ENCODE results near the gene CLMP. TPM values are rescaled to one million over a fixed set of nuclear protein-coding genes. Genes with fewer than 3 reads are reported as not detected.
A peak's percentile ranks its signal among the peaks of the same experiment; 100 is the strongest.
"Not testable (repeated sequence)": the region's sequence is repeated elsewhere in the genome, so short reads cannot be mapped to it uniquely, and the experiment has no call there.

CLMP gene
- total RNA-seq, 1 donor, result 147 TPM

DNA sequence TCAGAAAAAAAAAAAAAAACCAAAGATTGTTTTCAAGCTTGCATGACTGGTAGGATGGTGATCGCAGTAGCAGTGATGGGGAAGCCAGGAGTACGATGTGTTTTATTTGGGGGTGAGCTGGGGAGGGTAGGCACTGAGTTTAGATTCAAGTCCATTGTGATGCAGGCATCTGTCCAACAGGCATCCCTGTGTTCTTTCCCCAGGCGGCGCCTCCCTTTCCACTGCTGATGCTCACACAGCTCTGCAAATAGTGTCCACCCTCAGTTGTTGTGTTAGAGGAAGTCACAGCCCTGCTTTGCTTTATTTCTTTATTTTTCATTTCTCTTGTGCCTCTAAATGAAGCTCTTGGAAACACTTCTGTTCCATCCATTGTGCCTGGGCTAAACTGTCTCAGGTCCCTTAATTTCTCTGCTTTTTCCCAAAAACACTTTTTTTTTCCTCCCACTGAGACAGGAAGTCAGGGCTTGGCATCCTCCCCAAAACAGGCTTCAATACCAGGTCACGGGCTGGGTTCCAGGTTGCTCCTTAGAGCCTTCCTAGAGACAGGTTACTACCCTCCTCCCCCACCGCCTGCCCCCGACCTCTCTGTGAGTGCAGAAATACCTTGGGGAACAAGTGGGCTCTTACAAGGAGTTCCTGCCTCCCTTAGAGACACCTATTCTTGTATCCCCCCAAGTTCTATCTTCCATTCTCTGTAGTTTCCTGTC, 94.5 kb downstream of the CLMP start:
- H3K4me3 ChIP-seq (ENCODE audit: low read depth, low read length), result no peak overlapping the region
- TF ChIP-seq, protein P1, sequence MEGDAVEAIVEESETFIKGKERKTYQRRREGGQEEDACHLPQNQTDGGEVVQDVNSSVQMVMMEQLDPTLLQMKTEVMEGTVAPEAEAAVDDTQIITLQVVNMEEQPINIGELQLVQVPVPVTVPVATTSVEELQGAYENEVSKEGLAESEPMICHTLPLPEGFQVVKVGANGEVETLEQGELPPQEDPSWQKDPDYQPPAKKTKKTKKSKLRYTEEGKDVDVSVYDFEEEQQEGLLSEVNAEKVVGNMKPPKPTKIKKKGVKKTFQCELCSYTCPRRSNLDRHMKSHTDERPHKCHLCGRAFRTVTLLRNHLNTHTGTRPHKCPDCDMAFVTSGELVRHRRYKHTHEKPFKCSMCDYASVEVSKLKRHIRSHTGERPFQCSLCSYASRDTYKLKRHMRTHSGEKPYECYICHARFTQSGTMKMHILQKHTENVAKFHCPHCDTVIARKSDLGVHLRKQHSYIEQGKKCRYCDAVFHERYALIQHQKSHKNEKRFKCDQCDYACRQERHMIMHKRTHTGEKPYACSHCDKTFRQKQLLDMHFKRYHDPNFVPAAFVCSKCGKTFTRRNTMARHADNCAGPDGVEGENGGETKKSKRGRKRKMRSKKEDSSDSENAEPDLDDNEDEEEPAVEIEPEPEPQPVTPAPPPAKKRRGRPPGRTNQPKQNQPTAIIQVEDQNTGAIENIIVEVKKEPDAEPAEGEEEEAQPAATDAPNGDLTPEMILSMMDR (IDR thresholded peaks at IDR 0.05; ENCODE audit: insufficient read depth, low read depth, low read length), result no peak
- DNase-seq (ENCODE audit: low read depth), result no peak

DNA sequence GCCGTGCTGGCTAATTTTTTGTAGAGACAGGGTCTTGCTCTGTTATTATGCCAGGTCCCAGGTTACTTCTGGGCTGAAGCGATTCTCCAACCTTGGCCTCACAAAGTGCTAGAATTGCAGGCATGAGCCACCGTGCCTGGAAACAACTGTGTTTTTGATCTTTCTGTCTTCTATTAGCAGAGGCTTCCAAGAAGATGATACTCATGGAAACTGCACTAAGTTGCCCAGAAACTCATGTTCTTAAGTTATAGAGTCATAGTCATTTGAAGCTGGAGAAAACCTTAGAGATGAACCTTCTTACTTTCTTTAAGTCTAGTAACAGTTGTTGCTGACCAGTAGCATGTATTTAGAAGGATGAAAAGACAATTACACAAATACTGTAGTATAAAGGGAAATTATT, 96.1 kb downstream of the CLMP start:
- H3K4me3 ChIP-seq (ENCODE audit: low read depth, low read length), result no peak overlapping the region
- TF ChIP-seq, protein P1 (IDR thresholded peaks at IDR 0.05; ENCODE audit: insufficient read depth, low read depth, low read length), result no peak
- no peak for DNase-seq (ENCODE audit: low read depth)

DNA sequence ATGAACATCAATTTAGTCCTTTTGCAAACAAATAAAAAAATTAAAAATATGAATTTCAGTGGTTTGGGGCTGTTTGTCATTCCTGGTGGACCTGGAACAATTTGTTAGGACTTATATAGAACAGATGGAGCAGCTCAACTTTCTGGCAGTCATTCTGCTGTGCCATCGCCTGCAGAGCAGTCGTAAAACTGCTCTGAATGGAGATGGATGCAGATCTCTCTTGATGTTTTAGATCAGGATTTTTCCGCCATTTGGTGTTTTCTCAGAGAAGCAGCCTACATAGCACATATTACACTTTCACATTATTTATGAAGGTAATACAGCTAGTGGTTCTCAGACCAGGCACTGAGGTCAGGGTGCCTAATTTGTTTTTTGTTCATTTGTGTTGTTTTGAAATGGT, 101.3 kb downstream of the CLMP start:
- TF ChIP-seq, protein P1 (IDR thresholded peaks at IDR 0.05; ENCODE audit: insufficient read depth, low read depth, low read length), result no peak
- DNase-seq (ENCODE audit: low read depth), result no peak
- no peak overlapping the region for H3K4me3 ChIP-seq (ENCODE audit: low read depth, low read length)

DNA sequence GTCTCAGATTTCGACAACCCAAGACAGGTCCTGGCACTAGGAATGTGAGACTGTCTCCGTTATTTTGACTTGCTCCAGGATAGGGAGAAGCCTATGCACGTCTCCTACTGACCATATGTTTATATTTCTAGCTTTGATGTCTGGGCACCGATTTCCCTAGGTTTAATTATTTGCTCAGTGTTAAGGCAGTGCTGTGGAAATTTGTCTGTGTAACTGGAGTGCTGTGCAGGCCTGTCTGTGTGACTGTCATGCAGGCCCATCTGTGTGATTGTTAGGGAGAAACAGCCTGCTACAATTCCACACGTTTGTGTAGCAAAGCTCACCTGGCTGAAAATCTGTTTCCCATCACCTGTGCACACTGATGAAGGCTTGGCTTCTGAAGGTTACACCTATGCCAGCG, 103.5 kb downstream of the CLMP start:
- no peak for DNase-seq (ENCODE audit: low read depth)
- no peak overlapping the region for H3K4me3 ChIP-seq (ENCODE audit: low read depth, low read length)
- TF ChIP-seq, protein P1 (IDR thresholded peaks at IDR 0.05; ENCODE audit: insufficient read depth, low read depth, low read length), result no peak

DNA sequence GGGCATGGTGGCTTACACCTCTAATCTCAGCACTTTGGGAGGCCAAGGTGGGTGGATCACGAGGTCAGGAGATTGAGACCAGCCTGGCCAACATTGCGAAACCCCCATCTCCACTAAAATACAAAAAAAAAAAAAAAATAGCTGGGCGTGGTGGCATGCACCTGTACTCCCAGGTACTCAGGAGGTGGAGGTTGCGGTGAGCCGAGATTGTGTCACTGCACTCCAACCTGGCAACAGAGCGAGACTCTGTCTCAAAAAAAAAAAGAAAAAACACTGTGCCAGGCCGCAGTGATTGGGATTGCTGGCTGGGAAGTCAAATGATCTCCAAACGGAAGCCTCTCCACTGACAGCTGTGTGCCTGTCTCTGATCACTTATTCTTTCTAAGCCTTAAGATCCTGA, 104.9 kb downstream of the CLMP start:
- not testable (repeated sequence) for DNase-seq (ENCODE audit: low read depth)

DNA sequence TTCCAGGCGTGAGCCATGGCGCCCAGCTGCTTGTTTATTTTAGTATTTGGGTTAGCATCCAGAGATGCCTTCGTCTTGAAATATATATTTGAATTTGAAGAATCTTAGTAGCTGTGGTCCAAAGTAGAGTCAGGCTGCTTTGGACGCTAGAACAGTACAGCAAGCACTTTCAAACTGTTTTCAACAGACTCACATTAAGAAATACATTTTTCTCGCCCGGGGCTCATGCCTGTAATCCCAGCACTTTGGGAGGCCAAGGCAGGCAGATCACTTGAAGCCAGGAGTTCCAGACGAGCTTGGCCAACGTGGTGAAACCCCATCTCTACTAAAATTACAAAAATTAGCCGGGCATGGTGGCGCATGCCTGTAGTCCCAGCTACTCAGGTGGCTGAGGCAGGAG, 106.2 kb downstream of the CLMP start:
- H3K4me3 ChIP-seq (ENCODE audit: low read depth, low read length); DNase-seq (ENCODE audit: low read depth): not testable (repeated sequence)

More for the DNA sequence above, 104.9 kb downstream of the CLMP start:
- not testable (repeated sequence) for H3K4me3 ChIP-seq (ENCODE audit: low read depth, low read length)

DNA sequence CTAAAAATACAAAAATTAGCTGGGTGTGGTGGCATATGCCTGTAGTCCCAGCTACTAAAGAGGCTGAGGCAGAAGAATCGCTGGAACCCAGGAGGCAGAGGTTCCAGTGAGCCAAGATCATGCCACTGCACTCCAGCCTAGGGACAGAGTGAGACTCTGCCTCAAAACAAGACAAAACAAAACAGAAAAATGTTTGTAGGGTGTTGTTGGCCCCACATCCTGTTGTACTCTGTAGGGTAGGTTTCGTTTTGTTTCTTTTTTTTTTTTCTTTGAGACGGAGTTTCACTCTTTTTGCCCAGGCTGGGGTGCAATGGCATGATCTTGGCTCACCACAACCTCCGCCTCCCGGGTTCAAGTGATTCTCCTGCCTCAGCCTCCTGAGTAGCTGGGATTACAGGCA, 107.4 kb downstream of the CLMP start:
- not testable (repeated sequence) for H3K4me3 ChIP-seq (ENCODE audit: low read depth, low read length); DNase-seq (ENCODE audit: low read depth)

DNA sequence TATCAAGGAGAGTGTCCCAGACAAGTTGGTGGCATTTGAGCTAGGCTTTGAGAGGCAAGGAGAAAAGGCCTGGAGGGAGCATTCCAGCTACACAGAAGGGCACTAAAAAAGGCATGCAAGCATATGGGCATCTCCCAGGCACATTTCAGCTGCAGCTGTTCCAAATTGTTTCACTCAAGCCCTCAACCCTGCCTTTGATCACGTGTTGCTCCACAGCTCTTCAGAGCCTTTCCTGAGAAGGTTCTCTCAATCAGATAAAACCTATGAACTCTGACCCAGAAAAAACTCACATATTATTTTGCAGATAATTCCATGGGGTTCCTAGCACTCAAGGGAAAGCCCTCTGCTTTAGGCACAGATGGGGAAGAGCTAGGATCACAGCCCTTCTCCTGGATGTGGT, 108.7 kb downstream of the CLMP start:
- TF ChIP-seq, protein P1 (IDR thresholded peaks at IDR 0.05; ENCODE audit: insufficient read depth, low read depth, low read length), result no peak
- H3K4me3 ChIP-seq (ENCODE audit: low read depth, low read length), result no peak overlapping the region
- peak; percentile 61 for DNase-seq (ENCODE audit: low read depth)
